Natural killer cell (primary cell): ENCODE measurements around the gene PTPN12. TPM values are rescaled to one million over a fixed set of nuclear protein-coding genes. Genes with fewer than 3 reads are reported as not detected.
"Not testable (repeated sequence)": the region's sequence is repeated elsewhere in the genome, so short reads cannot be mapped to it uniquely, and the experiment has no call there.

ENCODE experiments used
- ATAC-seq, 3 donors: fragments of 150-1000 bp in 2 of 3; fragments of 200-7000 bp in 1 of 3; cut with Tn5 transposase; 1 replicate in 1 of 3; 2 replicates in 2 of 3; pipeline ENCODE4 v1.10.0; 2021; ENCODE audit warnings: mild to moderate bottlenecking in 2 of 3, moderate library complexity in 2 of 3
- DNase-seq, 2 donors: peaks; one replicate each; pipeline versions ENCODE4 v3.0.0 to v3.0.0-alpha.2; 2013 to 2021; ENCODE audit warnings: mixed read lengths in 1 of 2
- H3K27ac ChIP-seq: one replicate; pipeline ENCODE4 v1.5.1; 2013; ENCODE audit warnings: mild to moderate bottlenecking, low read length
- H3K27me3 ChIP-seq: one replicate; pipeline ENCODE4 v1.6.1; 2013; ENCODE audit warnings: low read length; ENCODE audit not compliant: control insufficient read depth, insufficient read depth
- H3K36me3 ChIP-seq: one replicate; pipeline ENCODE4 v1.6.1; 2013; ENCODE audit warnings: low read length; ENCODE audit not compliant: control insufficient read depth, insufficient read depth
- H3K4me1 ChIP-seq: one replicate; pipeline ENCODE4 v1.6.1; 2013; ENCODE audit warnings: low read length; ENCODE audit not compliant: control insufficient read depth, insufficient read depth
- H3K4me3 ChIP-seq: one replicate; pipeline ENCODE4 v1.5.1; 2013; ENCODE audit warnings: low read length
- H3K9me3 ChIP-seq: one replicate; pipeline ENCODE4 v1.6.1; 2013; ENCODE audit warnings: low read length; ENCODE audit not compliant: control insufficient read depth, insufficient read depth
- H3K27ac Mint-ChIP-seq, 2 donors: one replicate each; pipeline ENCODE4 v1.8.0; 2022; ENCODE audit warnings: mild to moderate bottlenecking in 2 of 2, mixed read lengths in 2 of 2, moderate library complexity in 1 of 2
- H3K27me3 Mint-ChIP-seq, 2 donors: one replicate each; pipeline ENCODE4 v1.8.0; 2022; ENCODE audit warnings: low read depth in 2 of 2, mixed read lengths in 2 of 2
- H3K36me3 Mint-ChIP-seq: one replicate; pipeline ENCODE4 v1.8.0; 2022; ENCODE audit warnings: mixed read lengths
- H3K4me1 Mint-ChIP-seq, 2 donors: one replicate each; pipeline ENCODE4 v1.8.0; 2022; ENCODE audit warnings: mixed read lengths in 2 of 2
- H3K4me3 Mint-ChIP-seq: one replicate; pipeline ENCODE4 v1.8.0; 2022; ENCODE audit warnings: mild to moderate bottlenecking, moderate library complexity, mixed read lengths
- H3K9me3 Mint-ChIP-seq, 2 donors: one replicate each; pipeline ENCODE4 v1.8.0; 2022; ENCODE audit warnings: mixed read lengths in 2 of 2
- CTCF ChIP-seq: fragments of 200-600 bp; IDR thresholded peaks from one replicate; pipeline ENCODE4 v1.8.0; 2022; ENCODE audit warnings: antibody characterized with exemption
- WGBS: methylation state at CpG from one replicate; pipeline ENCODE4 v1.1.7; 2013; ENCODE audit warnings: missing lambda C conversion rate; ENCODE audit not compliant: insufficient coverage; 5-methylcytosine and 5-hydroxymethylcytosine counted together
- intact Hi-C: fragments of 100-400 bp; cut with micrococcal nuclease; formaldehyde crosslinking; loops from one replicate; pipeline ENCODE4 v1.14.2; 2022
- total RNA-seq, 4 donors: library from RNA; stranded (reverse); fragments of 120-200 nt in 1 of 4; gene quantifications; one replicate each; pipeline versions ENCODE4 v1.2.3 to v1.2.4, GENCODE V29; 2013 to 2022

Gene PTPN12
- total RNA-seq, 3 donors from 2014 or later (not counting 1 experiment from before 2014, with no cell fraction given) = 261 to 396 (median 263) TPM

GRCh38 chr7:77516085-77516484, 21.0 kb upstream of the PTPN12 start:
- no peak for TF ChIP-seq CTCF
- no peak overlapping the region for H3K4me3 Mint-ChIP-seq
- intact Hi-C loops = no loop called here
- no peak overlapping the region for H3K27ac Mint-ChIP-seq
- H3K9me3 Mint-ChIP-seq = no peaks in the 10 kb centered on the region
- Histone ChIP-seq H3K9me3 (no peaks in the 10 kb centered on the region), H3K27ac (no peak overlapping the region), H3K36me3 (no peaks in the 10 kb centered on the region), H3K27me3 (no peaks in the 10 kb centered on the region), H3K4me3 (no peak overlapping the region), H3K4me1 (no peaks in the 10 kb centered on the region)
- no peak for ATAC-seq
- H3K36me3 Mint-ChIP-seq = no peaks in the 10 kb centered on the region
- WGBS = 94% methylated on average over 3 of the region's 3 CpGs
- no peaks in the 10 kb centered on the region for H3K27me3 Mint-ChIP-seq
- H3K4me1 Mint-ChIP-seq = peaks cover 7 to 11% of the 10 kb centered on the region in 2 donors
- DNase-seq = no peak

- intact Hi-C loops = no loop called here
- Mint-ChIP-seq H3K27me3 (peaks cover 0 to 2% of the 10 kb centered on the region in 2 donors), H3K36me3 (no peaks in the 10 kb centered on the region), H3K4me3 (no peak overlapping the region), H3K27ac (no peak overlapping the region), H3K4me1 (peaks cover 7 to 11% of the 10 kb centered on the region in 2 donors), H3K9me3 (no peaks in the 10 kb centered on the region)
- ATAC-seq (no peak), DNase-seq (no peak)
- Histone ChIP-seq H3K9me3 (no peaks in the 10 kb centered on the region), H3K36me3 (no peaks in the 10 kb centered on the region), H3K4me1 (no peaks in the 10 kb centered on the region), H3K4me3 (no peak overlapping the region), H3K27ac (no peak overlapping the region), H3K27me3 (no peaks in the 10 kb centered on the region)
- WGBS = no CpG with 5 or more reads among the region's 1 CpG
- TF ChIP-seq CTCF = no peak
These were observed 16.8 kb upstream of the PTPN12 start for GRCh38 chr7:77520261-77520660.

GRCh38 chr7:77521537-77521936, 15.6 kb upstream of the PTPN12 start:
- ATAC-seq, H3K27ac ChIP-seq, H3K4me3 ChIP-seq, H3K9me3 ChIP-seq, H3K27me3 Mint-ChIP-seq, H3K27ac Mint-ChIP-seq, H3K36me3 ChIP-seq, H3K4me3 Mint-ChIP-seq, H3K27me3 ChIP-seq, H3K9me3 Mint-ChIP-seq, H3K4me1 ChIP-seq, intact Hi-C loops, H3K36me3 Mint-ChIP-seq, DNase-seq: not testable (repeated sequence)
- WGBS = 88% methylated on average over 4 of the region's 5 CpGs
- H3K4me1 Mint-ChIP-seq = peaks cover 7 to 11% of the 10 kb centered on the region in 2 donors

GRCh38 chr7:77524731-77525130, 12.4 kb upstream of the PTPN12 start:
- Histone ChIP-seq H3K4me3 (no peak overlapping the region), H3K27me3 (no peaks in the 10 kb centered on the region), H3K36me3 (no peaks in the 10 kb centered on the region), H3K4me1 (no peaks in the 10 kb centered on the region), H3K9me3 (no peaks in the 10 kb centered on the region), H3K27ac (no peak overlapping the region)
- H3K4me1 Mint-ChIP-seq = peaks cover under 1 to 4% of the 10 kb centered on the region in 2 donors
- H3K27me3 Mint-ChIP-seq = peaks cover 0 to 2% of the 10 kb centered on the region in 2 donors
- H3K36me3 Mint-ChIP-seq = no peaks in the 10 kb centered on the region
- H3K9me3 Mint-ChIP-seq = no peaks in the 10 kb centered on the region
- no peak overlapping the region for H3K27ac Mint-ChIP-seq
- H3K4me3 Mint-ChIP-seq = no peak overlapping the region
- TF ChIP-seq CTCF = no peak
- DNase-seq = no peak
- intact Hi-C loops = no loop called here
- no peak for ATAC-seq
